Measurements from ENCODE around the gene PITRM1.
"Not testable (repeated sequence)": the region's sequence is repeated elsewhere in the genome, so short reads cannot be mapped to it uniquely, and the experiment has no call there.

The PITRM1 gene

DNA sequence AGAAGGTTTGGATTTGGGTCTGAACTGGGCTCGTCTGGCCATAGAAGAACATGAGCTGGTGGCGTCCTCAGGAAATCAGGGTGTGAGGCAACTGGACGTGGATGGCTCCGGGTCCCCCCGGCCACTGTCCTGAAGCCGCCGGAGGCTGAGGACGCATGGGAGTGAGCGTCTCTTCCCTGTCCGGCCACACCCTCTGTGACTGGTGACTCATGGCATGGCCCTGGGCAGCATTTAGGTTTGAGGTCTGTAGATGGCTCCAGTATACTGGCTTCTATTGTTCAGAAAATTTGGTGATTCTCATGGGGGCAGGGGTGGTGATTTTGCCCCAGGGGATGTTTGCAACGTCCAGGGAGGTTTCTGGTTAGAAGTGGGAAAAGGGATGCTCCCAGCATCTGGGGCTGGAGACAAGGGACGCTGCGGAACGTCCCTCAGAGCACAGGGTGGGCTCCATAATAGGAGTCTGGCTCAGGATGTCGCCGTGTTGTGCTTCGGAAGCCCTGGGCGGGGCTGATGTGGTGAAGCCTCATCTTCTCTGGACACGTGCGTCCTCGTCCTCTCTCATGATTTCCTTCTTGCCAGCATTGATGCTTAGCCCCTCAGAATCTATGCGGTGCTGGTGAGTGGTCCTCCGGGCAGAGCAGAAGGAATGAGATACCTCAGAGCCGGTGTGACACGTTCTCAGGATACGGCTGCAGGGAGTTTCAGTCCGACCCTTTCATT, 49.9 kb downstream of the PITRM1 start:
- no peak for DNase-seq (ENCODE audit: low read depth in 2 of 2)

DNA sequence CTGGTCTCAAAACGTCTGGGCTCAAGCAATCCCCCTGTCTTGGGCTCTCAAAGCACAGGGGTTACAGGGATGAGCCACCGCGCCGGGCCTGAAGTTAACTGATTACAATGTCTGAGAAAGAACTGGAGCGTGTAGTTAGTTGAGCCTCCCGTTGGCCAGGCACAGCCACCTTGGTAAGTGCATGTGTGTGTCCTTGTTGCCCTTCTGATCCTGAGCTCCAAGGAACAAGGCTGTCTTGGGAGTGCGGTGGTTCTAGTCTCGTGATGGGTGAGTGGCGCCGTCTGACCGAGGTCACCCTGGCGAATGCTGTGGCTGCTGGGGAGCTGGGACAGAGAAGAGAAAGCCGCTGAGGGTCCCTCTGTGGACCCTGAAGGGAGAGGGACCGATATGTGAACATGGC, 50.5 kb downstream of the PITRM1 start:
- no peak for DNase-seq (ENCODE audit: low read depth in 2 of 2)

DNA sequence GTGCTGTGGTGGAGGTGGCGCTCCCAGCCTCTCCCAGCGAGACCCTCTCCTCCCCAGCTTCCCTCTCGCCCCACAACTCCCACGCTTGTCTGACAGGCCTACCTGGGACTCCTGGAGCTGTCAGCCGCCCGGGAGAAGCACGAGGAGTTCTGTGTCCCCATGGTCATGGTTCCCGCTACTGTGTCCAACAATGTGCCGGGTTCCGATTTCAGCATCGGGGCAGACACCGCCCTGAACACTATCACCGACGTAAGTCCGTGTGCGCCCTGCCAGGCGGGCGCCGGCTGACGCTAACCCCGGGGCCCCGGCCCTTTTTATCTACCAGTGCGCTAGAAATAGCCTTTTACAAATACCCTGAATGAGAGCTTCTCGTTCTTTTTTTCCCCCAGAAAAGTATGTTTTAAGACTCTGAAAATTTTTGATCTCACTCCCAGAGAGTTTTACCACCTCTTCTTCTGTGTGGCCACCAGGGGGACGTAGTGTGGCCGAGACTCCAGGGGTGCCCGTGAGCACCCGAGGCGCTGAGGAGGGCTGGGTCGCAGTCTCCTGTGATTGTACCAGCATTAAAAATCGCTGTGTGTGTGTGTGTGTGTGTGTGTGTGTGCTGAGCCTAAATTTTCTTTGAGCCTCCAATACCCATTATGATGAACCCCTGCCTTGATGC, 52.7 kb downstream of the PITRM1 start:
- DNase-seq (ENCODE audit: low read depth in 2 of 2), result no peak

DNA sequence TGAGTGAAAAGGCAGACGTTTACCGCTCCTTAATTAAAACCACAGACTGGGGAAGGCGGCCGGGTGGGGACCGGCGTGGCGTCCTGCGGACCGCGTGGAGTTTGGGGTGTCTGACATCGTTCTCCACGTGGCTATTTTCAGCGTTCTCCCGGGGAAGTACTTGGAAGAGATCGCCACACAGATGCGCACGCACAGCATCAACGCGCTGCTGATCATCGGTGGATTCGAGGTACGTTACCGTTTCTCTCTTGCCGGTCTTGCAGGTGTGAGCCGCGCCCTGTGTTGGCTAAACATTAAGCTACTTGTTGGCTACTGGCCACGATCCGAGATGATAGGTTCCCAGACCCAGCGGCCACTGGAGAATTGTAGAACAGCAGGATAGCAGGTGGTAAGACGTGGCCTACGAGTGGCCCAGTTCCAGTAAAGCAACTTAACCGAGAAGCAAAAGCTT, 53.9 kb downstream of the PITRM1 start:
- DNase-seq (ENCODE audit: low read depth in 2 of 2), result no peak

DNA sequence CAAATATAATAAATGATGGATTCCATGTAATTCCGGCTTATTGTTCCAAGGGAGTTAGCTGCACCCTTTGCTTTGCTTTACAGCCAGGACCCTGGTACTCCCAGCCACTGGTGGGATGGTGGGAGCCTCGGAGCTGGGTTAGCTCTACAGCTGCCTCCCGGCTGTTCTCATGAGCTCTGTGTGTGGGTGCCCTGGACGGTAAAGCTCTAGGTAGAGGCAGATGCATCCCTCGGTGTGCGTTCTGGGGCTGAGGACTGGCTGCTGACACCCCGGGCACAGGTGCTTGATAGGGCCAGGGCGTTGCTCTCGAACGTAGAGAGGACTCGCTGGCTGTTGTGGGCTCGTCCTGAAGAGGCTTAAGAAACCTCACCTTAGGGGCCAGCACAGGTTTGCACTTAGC, 55.1 kb downstream of the PITRM1 start:
- no peak for DNase-seq (ENCODE audit: low read depth in 2 of 2)

DNA sequence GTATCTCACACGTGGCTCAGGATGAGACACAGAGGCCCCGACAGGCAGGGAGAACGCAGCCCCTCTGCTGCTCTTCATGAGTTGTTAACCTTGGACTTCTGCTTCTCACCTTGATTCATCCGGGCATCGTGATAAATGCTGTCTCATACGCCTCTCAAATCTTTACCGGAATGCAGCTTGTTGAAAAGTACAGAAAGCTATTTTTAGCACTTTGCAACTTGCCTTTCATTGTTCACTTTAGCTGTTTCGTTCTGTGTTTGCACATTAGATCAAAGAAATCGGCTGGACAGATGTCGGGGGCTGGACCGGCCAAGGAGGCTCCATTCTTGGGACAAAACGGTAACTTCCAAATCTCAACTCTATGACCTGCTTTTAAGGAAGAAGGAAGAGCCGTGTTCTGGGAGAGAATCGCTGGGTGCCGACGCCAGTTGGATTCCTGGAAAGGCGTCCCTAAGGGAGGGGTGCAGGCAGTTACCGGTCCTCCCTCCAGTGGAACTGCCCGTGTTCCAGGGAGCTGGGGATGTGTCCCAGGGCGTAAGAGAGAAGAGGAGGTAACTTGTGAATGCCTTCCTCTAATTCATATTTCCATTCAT, 56.0 kb downstream of the PITRM1 start:
- no peak for DNase-seq (ENCODE audit: low read depth in 2 of 2)

DNA sequence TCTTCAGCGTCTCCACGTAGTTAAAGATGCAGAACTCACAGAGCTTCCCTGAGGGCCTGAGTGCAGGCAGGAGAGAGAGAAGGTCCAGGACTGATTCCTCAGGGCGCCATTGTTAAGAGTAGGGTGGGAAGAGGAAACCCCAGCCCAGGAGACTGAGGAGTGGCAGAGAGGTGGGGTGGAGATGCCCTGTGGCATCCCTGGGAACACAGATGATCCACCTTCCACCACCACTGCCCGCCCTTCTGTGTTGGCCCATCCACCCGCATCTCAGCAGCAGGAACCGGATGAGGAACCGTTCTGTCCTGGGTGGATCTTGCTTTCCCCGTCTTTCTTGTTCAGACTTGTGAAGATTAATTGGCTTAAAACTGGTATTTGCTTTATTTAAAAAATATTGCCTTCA, 56.9 kb downstream of the PITRM1 start:
- no peak for DNase-seq (ENCODE audit: low read depth in 2 of 2)

DNA sequence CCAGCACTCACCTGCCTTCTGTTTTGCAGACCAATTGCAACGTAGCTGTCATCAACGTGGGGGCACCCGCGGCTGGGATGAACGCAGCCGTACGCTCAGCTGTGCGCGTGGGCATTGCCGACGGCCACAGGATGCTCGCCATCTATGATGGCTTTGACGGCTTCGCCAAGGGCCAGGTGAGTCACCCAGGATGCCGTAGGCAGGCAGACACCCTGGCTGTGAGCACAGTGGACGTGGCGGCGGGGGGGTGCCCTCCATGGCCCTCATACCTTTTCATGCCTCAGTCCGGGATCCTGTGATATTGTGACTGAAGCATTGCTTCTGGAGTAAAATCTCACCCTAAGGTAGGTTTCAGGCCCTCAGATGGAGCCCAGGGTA, 59.2 kb downstream of the PITRM1 start:
- no peak for DNase-seq (ENCODE audit: low read depth in 2 of 2)

DNA sequence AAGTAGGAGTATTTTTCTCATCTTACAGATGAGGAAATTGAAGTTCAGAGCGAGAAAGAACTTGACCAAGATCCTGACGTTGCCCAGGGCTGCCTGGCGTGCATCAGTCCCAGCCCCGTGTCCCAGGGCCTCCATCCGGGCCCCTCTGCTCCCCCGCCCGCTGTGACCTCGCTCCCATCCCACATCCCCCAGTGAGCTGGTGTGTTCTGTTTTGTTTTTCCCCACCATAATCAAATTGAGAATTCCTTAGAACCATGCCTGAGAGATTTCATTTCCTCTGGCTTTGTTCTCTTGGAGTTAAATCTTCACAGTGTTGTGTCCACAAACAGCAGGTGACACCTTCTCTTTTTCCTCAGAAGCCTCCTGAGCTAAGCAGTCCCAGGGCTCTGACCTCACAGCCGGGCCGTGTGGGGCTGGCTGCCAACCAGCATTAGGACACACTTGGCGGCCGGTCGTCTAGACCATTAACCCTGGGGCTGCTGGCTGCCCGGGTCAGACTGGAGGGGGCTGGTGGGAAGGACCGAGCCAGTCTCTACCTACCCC, 60.9 kb downstream of the PITRM1 start:
- DNase-seq (ENCODE audit: low read depth in 2 of 2), result no peak

DNA sequence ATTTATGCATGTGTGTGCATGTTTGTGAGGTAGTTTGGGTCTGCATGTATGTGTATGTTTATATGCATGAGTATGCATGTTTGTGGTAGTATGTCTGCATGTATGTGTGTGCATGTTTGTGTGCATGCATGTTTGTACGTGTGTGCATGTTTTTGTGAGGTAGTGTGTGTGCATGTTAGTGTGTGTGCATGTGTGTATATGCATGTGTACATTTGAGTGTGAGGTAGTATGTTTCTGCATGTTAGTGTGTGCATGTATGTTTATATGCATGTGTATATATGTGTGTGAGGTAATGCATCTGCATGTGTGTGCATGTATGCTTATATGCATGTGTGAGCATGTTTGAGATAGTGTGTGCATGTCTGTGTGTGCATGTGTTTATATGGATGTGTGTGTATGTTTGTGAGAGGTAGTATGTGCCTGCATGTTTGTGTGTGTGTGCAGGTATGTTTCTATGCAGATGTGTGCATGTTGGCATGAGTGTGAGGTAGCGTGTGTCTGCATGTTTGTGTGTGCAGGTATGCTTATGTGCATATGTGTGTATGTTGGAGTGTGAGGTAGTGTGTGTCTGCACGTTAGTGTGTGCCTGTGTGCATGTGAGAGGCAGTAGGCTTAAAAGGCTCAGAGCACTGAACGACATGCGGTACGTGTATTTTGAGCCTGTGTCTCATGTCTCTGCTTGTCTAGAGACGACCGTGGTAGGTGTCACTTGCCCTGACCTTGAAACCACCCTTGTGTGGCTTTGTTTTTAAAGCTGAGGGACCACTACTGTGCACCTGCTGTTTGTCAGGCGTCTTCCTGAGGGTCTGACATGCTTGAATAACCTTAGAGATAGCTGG, 61.6 kb downstream of the PITRM1 start:
- no peak for DNase-seq (ENCODE audit: low read depth in 2 of 2)

DNA sequence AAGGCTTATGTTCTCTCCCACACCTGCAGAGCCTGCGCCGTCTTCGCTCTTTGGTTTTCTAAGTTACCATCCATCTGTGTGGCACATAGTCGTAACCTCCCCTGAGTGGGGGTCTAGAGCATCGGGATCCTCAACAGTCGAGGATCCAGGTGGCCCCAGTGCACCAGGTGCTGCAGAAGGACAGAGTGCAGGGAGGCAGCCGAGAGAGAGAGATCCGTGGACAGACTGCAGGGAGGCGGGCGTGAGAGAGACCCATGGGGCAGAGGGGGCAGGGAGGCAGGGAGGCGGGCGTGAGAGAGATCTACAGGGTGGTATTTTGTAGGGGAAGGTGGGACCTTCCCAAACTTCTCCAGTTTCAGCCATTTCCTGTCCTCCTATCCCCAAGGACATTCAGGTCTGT, 62.9 kb downstream of the PITRM1 start:
- no peak for DNase-seq (ENCODE audit: low read depth in 2 of 2)

DNA sequence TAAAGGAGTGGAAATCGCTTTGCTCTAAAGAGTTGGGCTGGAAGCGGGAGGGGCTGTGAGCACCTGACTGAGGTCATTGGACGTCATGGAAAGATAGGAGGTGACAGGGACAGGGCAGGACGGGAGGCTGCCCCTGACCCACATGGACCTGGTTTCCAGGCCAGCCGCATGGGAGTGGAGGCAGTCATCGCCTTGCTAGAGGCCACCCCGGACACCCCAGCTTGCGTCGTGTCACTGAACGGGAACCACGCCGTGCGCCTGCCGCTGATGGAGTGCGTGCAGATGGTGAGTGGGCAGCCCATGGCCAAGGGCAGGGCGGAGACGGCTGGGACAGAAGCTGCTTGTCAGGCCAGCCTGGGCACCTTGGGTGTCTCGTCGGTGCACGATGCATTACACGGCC, 63.4 kb downstream of the PITRM1 start:
- DNase-seq (ENCODE audit: low read depth in 2 of 2), result no peak

DNA sequence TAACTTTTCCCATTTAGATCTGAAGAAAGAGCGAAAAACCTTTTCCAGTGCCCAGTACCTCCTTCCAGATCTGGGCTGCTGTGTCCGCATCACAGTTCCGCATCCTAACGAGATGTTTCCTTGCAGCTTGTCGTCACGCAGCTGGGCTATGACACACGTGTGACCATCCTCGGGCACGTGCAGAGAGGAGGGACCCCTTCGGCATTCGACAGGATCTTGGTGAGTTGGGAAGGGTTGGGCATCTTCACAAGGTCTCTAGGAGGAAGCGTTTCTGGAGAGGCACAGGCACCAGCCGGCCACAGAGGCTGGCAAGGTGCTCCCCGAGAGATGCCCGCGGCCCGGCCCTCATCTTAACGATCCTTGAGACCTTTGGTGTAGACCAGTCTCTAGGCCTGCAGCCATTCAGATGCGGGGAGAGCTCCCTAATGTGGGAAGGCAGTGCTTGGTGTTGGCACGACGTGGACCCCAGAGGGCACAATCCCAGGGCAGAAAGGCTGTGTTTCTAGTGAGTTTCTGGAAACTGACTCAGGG, 63.9 kb downstream of the PITRM1 start:
- no peak for DNase-seq (ENCODE audit: low read depth in 2 of 2)

DNA sequence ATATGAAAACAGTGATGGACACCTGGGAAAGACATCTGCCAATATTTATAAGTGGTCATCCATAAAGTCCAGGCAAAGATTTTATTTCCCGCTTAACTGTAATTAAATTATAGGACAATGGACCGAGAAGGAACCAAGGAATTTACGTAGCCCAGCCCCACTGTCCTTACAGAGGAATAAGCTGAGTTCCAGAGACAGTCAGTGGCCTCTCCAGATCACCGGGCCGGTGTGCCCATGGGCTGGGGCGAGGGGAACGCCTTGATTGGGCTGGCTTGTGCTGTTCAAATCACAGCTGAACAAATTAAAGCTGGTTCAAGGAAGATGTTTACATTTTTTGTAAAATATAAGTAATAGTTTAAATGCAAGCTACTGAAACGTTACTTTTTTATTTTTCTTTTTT, 64.5 kb downstream of the PITRM1 start:
- no peak for DNase-seq (ENCODE audit: low read depth in 2 of 2)

DNA sequence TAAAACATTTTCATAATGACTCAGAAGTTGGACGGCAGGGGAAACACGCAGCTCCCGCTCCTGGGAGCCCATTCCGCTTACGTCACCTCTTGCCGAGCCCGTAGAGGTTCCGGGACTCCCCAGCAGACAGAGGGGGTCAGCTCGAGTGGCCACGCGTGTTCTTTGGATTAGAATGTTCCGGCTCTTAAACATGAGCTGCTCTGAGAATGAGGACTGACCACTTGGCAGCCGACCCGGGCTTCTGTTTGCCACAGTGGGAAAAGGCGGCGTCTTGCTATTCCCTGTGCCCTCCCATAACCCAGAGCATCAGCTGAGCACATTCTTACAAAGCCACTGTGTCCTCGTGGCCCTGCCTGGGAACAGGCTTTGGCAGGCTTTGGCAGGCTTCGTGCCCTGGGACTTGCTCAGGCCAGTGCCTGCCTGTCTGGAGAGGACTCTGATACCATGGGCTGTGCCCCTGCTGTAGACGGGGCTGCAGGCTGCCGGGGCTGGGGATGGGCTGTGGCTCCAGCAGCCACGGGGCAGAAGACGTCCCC, 65.1 kb downstream of the PITRM1 start:
- no peak for DNase-seq (ENCODE audit: low read depth in 2 of 2)

DNA sequence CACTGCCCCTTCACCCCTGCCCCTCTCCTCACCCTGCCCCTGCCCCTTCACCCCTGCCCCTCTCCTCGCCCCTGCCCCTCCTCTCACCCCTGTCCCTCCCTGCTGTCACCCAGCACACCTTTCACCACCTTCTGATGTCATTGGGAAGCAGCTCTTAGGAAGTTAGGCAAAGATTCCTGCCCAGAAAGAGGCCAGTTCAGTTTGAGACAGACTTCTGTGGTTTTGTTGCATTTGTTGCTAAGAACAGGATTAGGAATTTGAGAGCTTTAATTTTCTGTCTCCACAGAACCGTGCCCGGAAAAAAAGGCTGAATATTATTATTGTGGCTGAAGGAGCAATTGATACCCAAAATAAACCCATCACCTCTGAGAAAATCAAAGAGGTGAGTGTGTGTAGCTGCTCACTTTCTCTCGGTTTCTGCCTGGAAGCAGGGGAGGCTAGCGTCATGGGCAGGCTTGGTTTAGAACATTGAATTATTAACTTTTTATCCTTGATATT, 65.6 kb downstream of the PITRM1 start:
- DNase-seq (ENCODE audit: low read depth in 2 of 2), result no peak

DNA sequence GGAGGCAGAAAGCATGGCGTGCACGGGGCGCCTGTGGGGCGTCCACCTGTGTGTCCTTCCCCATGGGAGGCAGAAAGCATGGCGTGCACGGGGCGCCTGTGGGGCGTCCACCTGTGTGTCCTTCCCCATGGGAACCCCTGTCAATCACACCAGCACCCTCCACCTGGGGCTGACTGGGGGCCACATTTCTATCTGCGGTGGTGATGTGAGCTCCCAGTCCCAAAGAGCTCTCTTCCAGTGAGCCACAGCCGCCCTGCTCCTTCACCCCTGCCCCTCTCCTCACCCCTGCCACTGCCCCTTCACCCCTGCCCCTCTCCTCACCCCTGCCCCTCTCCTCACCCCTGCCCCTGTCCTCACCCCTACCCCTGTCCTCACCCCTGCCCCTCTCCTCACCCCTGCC, 66.3 kb downstream of the PITRM1 start:
- DNase-seq (ENCODE audit: low read depth in 2 of 2), result not testable (repeated sequence)

DNA sequence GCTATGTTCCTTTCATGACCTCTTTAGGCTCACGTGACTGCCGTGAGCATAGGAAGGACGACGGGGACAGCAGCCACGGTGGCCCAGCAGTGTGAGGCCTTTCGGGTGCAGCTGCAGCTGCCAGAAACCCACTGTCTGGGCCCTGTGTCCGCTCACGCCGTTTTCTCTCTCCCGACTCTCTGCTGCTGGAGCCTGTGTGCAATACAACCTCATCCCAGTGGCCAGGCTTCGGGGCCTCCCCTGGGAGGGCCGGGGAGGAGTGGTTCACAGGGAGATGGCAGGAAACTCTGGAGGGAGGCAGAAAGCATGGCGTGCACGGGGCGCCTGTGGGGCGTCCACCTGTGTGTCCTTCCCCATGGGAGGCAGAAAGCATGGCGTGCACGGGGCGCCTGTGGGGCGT, 66.7 kb downstream of the PITRM1 start:
- DNase-seq (ENCODE audit: low read depth in 2 of 2), result no peak

DNA sequence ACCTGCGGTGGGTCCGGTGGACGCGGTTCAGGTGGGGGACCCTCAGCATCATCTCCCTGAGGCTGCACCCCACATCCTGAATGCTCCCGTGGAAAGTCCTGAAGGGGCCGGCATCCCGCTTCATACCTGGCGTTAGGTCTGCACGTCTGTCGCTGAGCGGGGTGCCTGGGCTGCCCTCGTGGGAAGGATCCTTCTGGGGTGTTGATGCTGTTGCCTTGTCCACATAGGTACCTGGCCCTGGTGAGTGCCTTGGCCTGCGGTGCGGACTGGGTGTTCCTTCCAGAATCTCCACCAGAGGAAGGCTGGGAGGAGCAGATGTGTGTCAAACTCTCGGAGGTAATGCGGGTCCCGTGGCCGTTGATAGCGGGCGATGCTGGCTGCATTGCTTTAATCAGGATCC, 67.4 kb downstream of the PITRM1 start:
- DNase-seq (ENCODE audit: low read depth in 2 of 2), result no peak

DNA sequence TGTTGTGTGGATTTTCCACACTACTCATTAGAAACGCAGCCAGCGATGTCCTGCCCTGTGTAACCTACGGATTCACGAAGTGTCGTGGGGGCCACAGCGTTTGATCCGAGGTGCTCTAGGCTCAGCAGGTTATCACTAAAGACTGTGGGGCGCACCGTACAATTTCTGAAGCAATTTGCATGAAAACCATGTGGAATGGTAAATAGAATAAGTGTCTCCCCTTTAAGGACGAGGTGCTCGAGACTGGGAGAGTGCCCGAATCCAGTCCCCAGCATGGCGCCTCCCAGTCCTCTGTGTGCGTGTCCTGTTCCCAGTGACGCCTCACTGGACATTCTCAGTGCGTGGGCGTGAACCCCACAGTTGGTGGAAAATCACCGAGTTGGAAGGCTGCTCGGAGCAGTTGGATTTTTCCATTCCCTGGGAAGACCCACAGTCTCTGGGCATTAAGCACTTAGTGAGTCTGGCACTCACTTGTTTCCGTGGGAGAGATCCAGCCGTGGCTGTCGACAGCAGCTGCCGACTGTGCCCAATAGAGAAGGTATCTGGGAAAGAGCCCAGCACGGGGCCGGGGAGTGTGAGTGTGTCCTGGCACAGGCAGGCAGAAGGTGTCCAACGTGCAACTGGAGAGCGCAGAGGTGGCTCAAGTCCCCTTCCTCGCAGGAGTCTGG, 68.2 kb downstream of the PITRM1 start:
- DNase-seq (ENCODE audit: low read depth in 2 of 2), result no peak

DNA sequence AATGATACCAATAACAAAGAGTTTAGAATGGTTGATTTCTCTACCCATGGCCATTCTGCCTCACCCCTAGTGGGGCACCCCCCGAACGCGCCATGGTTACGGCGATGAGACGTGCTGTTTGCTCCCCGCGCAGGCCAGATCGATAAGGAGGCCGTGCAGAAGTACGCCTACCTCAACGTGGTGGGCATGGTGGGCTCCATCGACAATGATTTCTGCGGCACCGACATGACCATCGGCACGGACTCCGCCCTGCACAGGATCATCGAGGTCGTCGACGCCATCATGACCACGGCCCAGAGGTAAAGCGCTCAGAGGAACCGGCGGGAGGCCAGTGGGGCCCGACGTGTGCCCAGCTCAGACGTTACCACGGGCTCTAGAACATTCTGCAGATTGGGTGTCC, 68.9 kb downstream of the PITRM1 start:
- DNase-seq (ENCODE audit: low read depth in 2 of 2), result no peak
